AG04450 (cell line): Measurements from ENCODE around the gene AMACR. TPM values are rescaled to one million over a fixed set of nuclear protein-coding genes. Genes with fewer than 3 reads are reported as not detected.

ENCODE experiments used
- CTCF ChIA-PET: fragments of 300-600, 350-600 bp; formaldehyde crosslinking; extraction: SDS; loops from one replicate; lab custom pipeline; 2022; ENCODE audit warnings: antibody characterized with exemption, inconsistent platforms; lab: Charles Lee
- POLR2A ChIA-PET: fragments of 350-600 bp; formaldehyde crosslinking; extraction: SDS; loops from one replicate; lab custom pipeline; 2021; ENCODE audit warnings: antibody characterized with exemption, inconsistent platforms; lab: Yijun Ruan, JAX
- DNase-seq: peaks from one replicate; pipeline ENCODE4 v3.0.0-alpha.2; 2011; ENCODE audit warnings: low read depth, low spot score
- H3K27ac ChIP-seq: one replicate; pipeline ENCODE4 v1.5.1; 2012; ENCODE audit warnings: low read depth, low read length, control low read depth
- H3K27me3 ChIP-seq: one replicate; pipeline ENCODE4 v1.6.0; 2012; ENCODE audit warnings: low read length; ENCODE audit not compliant: control insufficient read depth, insufficient read depth
- H3K4me3 ChIP-seq: 2 replicates; pipeline ENCODE4 v1.5.1; 2011; ENCODE audit warnings: mild to moderate bottlenecking, low read depth, low read length, control low read depth
- H3K9me3 ChIP-seq: 2 replicates; pipeline ENCODE4 v1.5.1; 2012; ENCODE audit warnings: low read length; ENCODE audit not compliant: control insufficient read depth, insufficient read depth
- CTCF ChIP-seq: IDR thresholded peaks from 2 replicates; pipeline ENCODE4 v1.5.1; 2011; ENCODE audit warnings: low read depth, low read length, control low read depth, inconsistent platforms
- polyA plus RNA-seq: library from polyadenylated mRNA; depleted of rRNA; stranded (reverse); fragments of >200 nt; gene quantifications from 2 replicates; pipeline ENCODE4 v1.2.3, GENCODE V29; 2011

Gene AMACR
- polyA plus RNA-seq, 1 experiment, result 10.0 TPM

GRCh38 chr5:33968211-33969005 lies 39.4 kb downstream of the AMACR start:
- H3K9me3 ChIP-seq, result no peaks in the 10 kb centered on the region
- CTCF ChIA-PET, result interaction anchor here (1.0 to 4.3 kb wide), 9 partner anchors 12 to 545 kb away, joined by 3 to 126 read pairs (median 5); partner anchors contain the start of gene RXFP3
- POLR2A ChIA-PET, result no interaction called here
- H3K27ac ChIP-seq, result no peak overlapping the region
- DNase-seq, result no peak
- no peak for TF ChIP-seq CTCF
- H3K4me3 ChIP-seq, result no peak overlapping the region
- peaks cover 14% of the 10 kb centered on the region for H3K27me3 ChIP-seq

GRCh38 chr5:33966805-33967204 lies 41.0 kb downstream of the AMACR start:
- CTCF ChIA-PET, result interaction anchor here (1.3 kb wide), 1 partner anchor 497 kb away, joined by 8 read pairs; no protein-coding TSS in a partner anchor

GRCh38 chr5:33964132-33964700 lies 43.6 kb downstream of the AMACR start:
- ChIA-PET POLR2A (no interaction called here), CTCF (no interaction called here)
- DNase-seq, result no peak
- no peak overlapping the region for H3K4me3 ChIP-seq
- no peak overlapping the region for H3K27ac ChIP-seq
- no peak for TF ChIP-seq CTCF
- peaks cover 15% of the 10 kb centered on the region for H3K27me3 ChIP-seq
- H3K9me3 ChIP-seq, result no peaks in the 10 kb centered on the region

More at GRCh38 chr5:33966805-33967204, 41.0 kb downstream of the AMACR start:
- no peak overlapping the region for H3K4me3 ChIP-seq
- DNase-seq, result no peak
- H3K27ac ChIP-seq, result no peak overlapping the region
- POLR2A ChIA-PET, result no interaction called here
- H3K27me3 ChIP-seq, result peaks cover 15% of the 10 kb centered on the region
- TF ChIP-seq CTCF, result no peak
- H3K9me3 ChIP-seq, result no peaks in the 10 kb centered on the region

- ChIA-PET CTCF (interaction anchor here (0.7 kb wide), 1 partner anchor 487 kb away, joined by 3 read pairs; no protein-coding TSS in a partner anchor), POLR2A (no interaction called here)
- Histone ChIP-seq H3K4me3 (no peak overlapping the region), H3K27ac (no peak overlapping the region), H3K27me3 (peaks cover 7% of the 10 kb centered on the region), H3K9me3 (no peaks in the 10 kb centered on the region)
- no peak for TF ChIP-seq CTCF
- no peak for DNase-seq
These were observed 49.7 kb downstream of the AMACR start for GRCh38 chr5:33958176-33958575.
